PC-3 (cell line): ENCODE data around the gene SUPT7L.

ENCODE experiments used
- CTCF ChIP-seq: fragments of 300-600 bp; sonication (generic); conservative IDR thresholded peaks from 2 replicates; pipeline ENCODE4 v1.5.1; 2017; ENCODE audit warnings: antibody characterized with exemption, low read depth, mild to moderate bottlenecking, low read length
- EZH2 ChIP-seq: fragments of 300-600 bp; sonication (generic); IDR thresholded peaks from one replicate; pipeline ENCODE4 v1.6.1; 2017; ENCODE audit warnings: antibody characterized with exemption, mild to moderate bottlenecking, low read length; ENCODE audit not compliant: unreplicated experiment

- TF ChIP-seq CTCF (no peak), EZH2 (no peak)
Measured at GRCh38 chr2:27615316-27615715, 48.1 kb downstream of the SUPT7L start.
